GM12865 (cell line): Measurements from ENCODE around the gene RALB.
A peak's percentile ranks its signal among the peaks of the same experiment; 100 is the strongest.

Experiments
- DNase-seq: peaks from one replicate; pipeline ENCODE4 v3.0.0; 2010; ENCODE audit warnings: low read depth
- H3K4me3 ChIP-seq: 2 replicates; pipeline ENCODE4 v1.5.1; 2011; ENCODE audit warnings: mild to moderate bottlenecking, low read depth, low read length, control low read depth
- TF ChIP-seq, protein P1 (sequence below): IDR thresholded peaks from 2 replicates; pipeline ENCODE4 v1.5.1; 2011; ENCODE audit warnings: low read length, control low read depth, low read depth, inconsistent platforms; ENCODE audit not compliant: insufficient read depth; ENCODE audit errors: missing control alignments

RALB gene

DNA sequence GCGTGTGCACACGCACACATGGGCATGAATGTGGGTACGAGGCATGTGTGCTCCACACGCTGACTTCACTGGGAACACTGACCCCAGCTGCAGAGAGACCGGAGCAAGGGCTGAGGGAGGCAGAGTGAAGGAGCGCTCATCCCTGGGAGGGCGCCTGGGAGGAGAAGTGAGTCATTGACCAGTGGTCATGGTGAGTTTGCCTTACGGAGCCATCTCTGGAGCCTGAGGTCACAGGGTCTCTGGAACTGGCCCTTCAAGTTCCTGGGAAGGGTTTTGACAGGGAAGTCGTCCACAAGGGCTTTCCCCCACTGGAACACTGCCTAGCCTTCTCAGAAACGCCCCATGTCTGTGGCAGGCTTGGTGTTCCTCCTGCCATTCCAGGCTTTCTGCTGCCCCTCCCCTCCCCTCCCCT lies 15.2 kb upstream of the RALB start:
- DNase-seq: no peak
- TF ChIP-seq, protein P1, sequence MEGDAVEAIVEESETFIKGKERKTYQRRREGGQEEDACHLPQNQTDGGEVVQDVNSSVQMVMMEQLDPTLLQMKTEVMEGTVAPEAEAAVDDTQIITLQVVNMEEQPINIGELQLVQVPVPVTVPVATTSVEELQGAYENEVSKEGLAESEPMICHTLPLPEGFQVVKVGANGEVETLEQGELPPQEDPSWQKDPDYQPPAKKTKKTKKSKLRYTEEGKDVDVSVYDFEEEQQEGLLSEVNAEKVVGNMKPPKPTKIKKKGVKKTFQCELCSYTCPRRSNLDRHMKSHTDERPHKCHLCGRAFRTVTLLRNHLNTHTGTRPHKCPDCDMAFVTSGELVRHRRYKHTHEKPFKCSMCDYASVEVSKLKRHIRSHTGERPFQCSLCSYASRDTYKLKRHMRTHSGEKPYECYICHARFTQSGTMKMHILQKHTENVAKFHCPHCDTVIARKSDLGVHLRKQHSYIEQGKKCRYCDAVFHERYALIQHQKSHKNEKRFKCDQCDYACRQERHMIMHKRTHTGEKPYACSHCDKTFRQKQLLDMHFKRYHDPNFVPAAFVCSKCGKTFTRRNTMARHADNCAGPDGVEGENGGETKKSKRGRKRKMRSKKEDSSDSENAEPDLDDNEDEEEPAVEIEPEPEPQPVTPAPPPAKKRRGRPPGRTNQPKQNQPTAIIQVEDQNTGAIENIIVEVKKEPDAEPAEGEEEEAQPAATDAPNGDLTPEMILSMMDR: no peak
- no peak overlapping the region for H3K4me3 ChIP-seq

DNA sequence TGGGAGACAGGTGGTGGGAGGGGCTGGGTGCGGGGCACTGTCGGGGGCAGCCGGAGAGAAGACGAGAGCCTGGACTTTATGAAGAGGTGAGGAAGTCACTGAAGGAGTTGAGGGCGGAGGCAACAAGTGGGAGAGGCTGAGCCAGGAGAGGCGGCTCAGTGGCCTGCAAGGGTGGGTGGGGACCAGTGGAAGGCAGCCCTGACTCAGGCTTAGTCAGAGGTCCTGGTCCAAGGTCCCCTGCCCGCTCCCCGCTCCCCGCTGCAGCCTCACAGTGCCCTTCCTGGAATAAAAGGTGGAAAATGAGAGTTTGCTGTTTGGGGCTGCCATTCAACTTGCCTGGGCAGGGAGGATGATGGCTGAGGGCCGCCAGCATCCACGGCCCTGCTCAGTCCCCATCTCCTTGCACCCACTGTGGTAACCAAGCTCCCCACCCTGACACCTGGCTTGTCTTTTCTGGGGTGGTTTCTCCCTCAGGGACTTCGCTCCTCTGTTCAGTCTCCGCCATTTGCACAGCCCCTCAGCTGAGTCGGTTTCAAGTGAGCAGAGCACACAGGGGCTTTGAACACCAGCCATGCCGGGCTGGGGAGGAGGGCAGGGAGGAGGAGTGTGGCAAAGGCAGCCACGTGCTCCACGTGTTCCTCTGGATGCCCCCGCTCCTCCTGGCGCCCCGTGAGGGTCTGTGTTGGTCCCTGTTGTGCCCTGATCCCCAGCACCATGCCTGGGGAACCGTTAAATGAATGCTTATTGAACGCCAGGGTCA lies 13.7 kb upstream of the RALB start:
- DNase-seq: no peak
- TF ChIP-seq, protein P1: no peak
- H3K4me3 ChIP-seq: no peak overlapping the region

GRCh38 chr2:120239488-120240287 lies 13.0 kb upstream of the RALB start:
- peak; percentile 44 for DNase-seq
- TF ChIP-seq, protein P1: no peak
- H3K4me3 ChIP-seq: no peak overlapping the region

GRCh38 chr2:120240901-120241429 lies 11.7 kb upstream of the RALB start:
- no peak overlapping the region for H3K4me3 ChIP-seq
- TF ChIP-seq, protein P1: no peak
- no peak for DNase-seq

DNA sequence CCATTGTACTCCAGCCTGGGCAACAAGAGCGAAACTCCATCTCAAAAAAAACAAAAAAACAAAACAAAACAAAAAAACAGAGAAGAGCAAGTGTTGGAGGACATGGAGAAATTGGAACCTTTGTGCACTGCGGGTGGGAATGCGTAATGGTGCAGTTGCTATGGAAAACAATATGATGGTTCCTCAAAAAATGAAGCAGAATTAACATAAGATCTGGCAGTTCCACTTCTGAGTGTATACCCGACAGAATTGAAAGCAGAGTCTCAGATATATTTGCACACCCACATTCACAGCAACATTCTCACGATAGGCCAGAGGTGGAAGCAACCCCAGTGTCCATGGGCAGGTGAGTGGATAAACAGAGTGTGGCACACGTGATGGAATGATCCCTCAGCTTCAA lies 11.0 kb upstream of the RALB start:
- no peak overlapping the region for H3K4me3 ChIP-seq
- DNase-seq: no peak
- TF ChIP-seq, protein P1: no peak

DNA sequence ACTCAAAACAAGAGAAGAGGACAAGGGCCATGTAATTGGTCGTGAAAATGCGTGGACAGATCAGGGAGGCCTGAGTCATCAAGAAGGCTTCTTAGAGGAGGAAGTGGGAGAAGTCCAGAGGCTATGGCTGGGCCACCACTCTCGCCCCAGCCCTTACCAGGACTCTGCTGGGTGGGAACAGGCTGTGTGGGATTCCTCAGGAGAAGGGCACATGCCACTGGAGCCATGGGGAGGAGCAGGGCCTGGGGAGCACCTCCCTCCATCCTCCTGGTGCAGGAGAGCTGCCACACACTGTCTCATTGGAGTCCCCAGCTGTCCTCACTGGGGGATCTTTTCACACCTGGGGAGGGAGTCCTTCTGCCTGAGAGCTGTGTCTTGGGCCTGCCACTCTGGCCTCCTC lies 9.4 kb upstream of the RALB start:
- TF ChIP-seq, protein P1: no peak

More for the DNA sequence above, 9.4 kb upstream of the RALB start:
- no peak for DNase-seq
- no peak overlapping the region for H3K4me3 ChIP-seq
